ENCODE results near the gene EXT2. TPM values are rescaled to one million over a fixed set of nuclear protein-coding genes. Genes with fewer than 3 reads are reported as not detected.

Gene EXT2
- total and polyA plus RNA-seq, 2 donors = 19.3 to 20.2 TPM

- Histone ChIP-seq H3K9me3 (ENCODE audit: control insufficient read depth in 2 of 2, insufficient read depth in 1 of 2, low read length in 1 of 2) (no peaks in the 10 kb centered on the region), H3K36me3 (ENCODE audit: control insufficient read depth in 2 of 2, insufficient read depth in 2 of 2, low read length in 1 of 2) (peaks cover 0 to 2% of the 10 kb centered on the region in 2 donors), H3K27me3 (ENCODE audit: control insufficient read depth in 2 of 2, insufficient read depth in 1 of 2, low read length in 1 of 2) (no peaks in the 10 kb centered on the region), H3K4me3 (ENCODE audit: low read length in 2 of 2) (no peak overlapping the region), H3K27ac (ENCODE audit: low read depth in 1 of 2, low read length in 1 of 2) (no peak overlapping the region), H3K4me1 (ENCODE audit: control insufficient read depth in 2 of 2, insufficient read depth in 2 of 2, low read length in 2 of 2) (no peaks in the 10 kb centered on the region)
- 95% methylated on average over 6 of the region's 6 CpGs for WGBS
- no peak for DNase-seq (ENCODE audit: low read depth in 6 of 9, low spot score in 9 of 9)
Measured at GRCh38 chr11:44079376-44079775, 16.1 kb upstream of the EXT2 start.

- H3K36me3 ChIP-seq (ENCODE audit: control insufficient read depth in 2 of 2, insufficient read depth in 2 of 2, low read length in 1 of 2) = peaks cover 0 to 2% of the 10 kb centered on the region in 2 donors
- 95% methylated on average over 9 of the region's 9 CpGs for WGBS
Measured at GRCh38 chr11:44080951-44081350, 14.5 kb upstream of the EXT2 start.

GRCh38 chr11:44082645-44083044 lies 12.8 kb upstream of the EXT2 start:
- Histone ChIP-seq H3K4me3 (ENCODE audit: low read length in 2 of 2) (no peak overlapping the region), H3K36me3 (ENCODE audit: control insufficient read depth in 2 of 2, insufficient read depth in 2 of 2, low read length in 1 of 2) (peaks cover 0 to 2% of the 10 kb centered on the region in 2 donors), H3K9me3 (ENCODE audit: control insufficient read depth in 2 of 2, insufficient read depth in 1 of 2, low read length in 1 of 2) (peaks cover 0 to 3% of the 10 kb centered on the region in 2 donors), H3K27me3 (ENCODE audit: control insufficient read depth in 2 of 2, insufficient read depth in 1 of 2, low read length in 1 of 2) (no peaks in the 10 kb centered on the region), H3K27ac (ENCODE audit: low read depth in 1 of 2, low read length in 1 of 2) (no peak overlapping the region), H3K4me1 (ENCODE audit: control insufficient read depth in 2 of 2, insufficient read depth in 2 of 2, low read length in 2 of 2) (no peaks in the 10 kb centered on the region)
- WGBS = 96% methylated on average over 4 of the region's 4 CpGs
- DNase-seq (ENCODE audit: low read depth in 6 of 9, low spot score in 9 of 9) = no peak

More at GRCh38 chr11:44080951-44081350, 14.5 kb upstream of the EXT2 start:
- Histone ChIP-seq H3K27me3 (ENCODE audit: control insufficient read depth in 2 of 2, insufficient read depth in 1 of 2, low read length in 1 of 2) (no peaks in the 10 kb centered on the region), H3K4me3 (ENCODE audit: low read length in 2 of 2) (no peak overlapping the region), H3K4me1 (ENCODE audit: control insufficient read depth in 2 of 2, insufficient read depth in 2 of 2, low read length in 2 of 2) (no peaks in the 10 kb centered on the region), H3K27ac (ENCODE audit: low read depth in 1 of 2, low read length in 1 of 2) (no peak overlapping the region), H3K9me3 (ENCODE audit: control insufficient read depth in 2 of 2, insufficient read depth in 1 of 2, low read length in 1 of 2) (peaks cover 0 to 3% of the 10 kb centered on the region in 2 donors)
- no peak for DNase-seq (ENCODE audit: low read depth in 6 of 9, low spot score in 9 of 9)

- WGBS = 98% methylated on average over 10 of the region's 10 CpGs
- no peak for DNase-seq (ENCODE audit: low read depth in 6 of 9, low spot score in 9 of 9)
- H3K27me3 ChIP-seq (ENCODE audit: control insufficient read depth in 2 of 2, insufficient read depth in 1 of 2, low read length in 1 of 2) = no peaks in the 10 kb centered on the region
Measured at GRCh38 chr11:44083433-44083832, 12.0 kb upstream of the EXT2 start.

GRCh38 chr11:44083906-44084305 lies 11.6 kb upstream of the EXT2 start:
- Histone ChIP-seq H3K27ac (ENCODE audit: low read depth in 1 of 2, low read length in 1 of 2) (no peak overlapping the region), H3K4me1 (ENCODE audit: control insufficient read depth in 2 of 2, insufficient read depth in 2 of 2, low read length in 2 of 2) (no peaks in the 10 kb centered on the region), H3K27me3 (ENCODE audit: control insufficient read depth in 2 of 2, insufficient read depth in 1 of 2, low read length in 1 of 2) (no peaks in the 10 kb centered on the region), H3K36me3 (ENCODE audit: control insufficient read depth in 2 of 2, insufficient read depth in 2 of 2, low read length in 1 of 2) (peaks cover 0 to 2% of the 10 kb centered on the region in 2 donors), H3K4me3 (ENCODE audit: low read length in 2 of 2) (no peak overlapping the region), H3K9me3 (ENCODE audit: control insufficient read depth in 2 of 2, insufficient read depth in 1 of 2, low read length in 1 of 2) (peaks cover 0 to 3% of the 10 kb centered on the region in 2 donors)
- DNase-seq (ENCODE audit: low read depth in 6 of 9, low spot score in 9 of 9) = no peak
- 97% methylated on average over 5 of the region's 5 CpGs for WGBS

More at GRCh38 chr11:44083433-44083832, 12.0 kb upstream of the EXT2 start:
- Histone ChIP-seq H3K27ac (ENCODE audit: low read depth in 1 of 2, low read length in 1 of 2) (no peak overlapping the region), H3K4me1 (ENCODE audit: control insufficient read depth in 2 of 2, insufficient read depth in 2 of 2, low read length in 2 of 2) (no peaks in the 10 kb centered on the region), H3K9me3 (ENCODE audit: control insufficient read depth in 2 of 2, insufficient read depth in 1 of 2, low read length in 1 of 2) (peaks cover 0 to 3% of the 10 kb centered on the region in 2 donors), H3K36me3 (ENCODE audit: control insufficient read depth in 2 of 2, insufficient read depth in 2 of 2, low read length in 1 of 2) (peaks cover 0 to 2% of the 10 kb centered on the region in 2 donors), H3K4me3 (ENCODE audit: low read length in 2 of 2) (no peak overlapping the region)

- H3K4me3 ChIP-seq (ENCODE audit: low read length in 2 of 2) = no peak overlapping the region
- WGBS = 100% methylated on average over 1 of the region's 1 CpG
- no peaks in the 10 kb centered on the region for H3K4me1 ChIP-seq (ENCODE audit: control insufficient read depth in 2 of 2, insufficient read depth in 2 of 2, low read length in 2 of 2)
- peaks cover 0 to 2% of the 10 kb centered on the region in 2 donors for H3K36me3 ChIP-seq (ENCODE audit: control insufficient read depth in 2 of 2, insufficient read depth in 2 of 2, low read length in 1 of 2)
- peaks cover 0 to 3% of the 10 kb centered on the region in 2 donors for H3K9me3 ChIP-seq (ENCODE audit: control insufficient read depth in 2 of 2, insufficient read depth in 1 of 2, low read length in 1 of 2)
- DNase-seq (ENCODE audit: low read depth in 6 of 9, low spot score in 9 of 9) = no peak
- no peaks in the 10 kb centered on the region for H3K27me3 ChIP-seq (ENCODE audit: control insufficient read depth in 2 of 2, insufficient read depth in 1 of 2, low read length in 1 of 2)
- no peak overlapping the region for H3K27ac ChIP-seq (ENCODE audit: low read depth in 1 of 2, low read length in 1 of 2)
Measured at GRCh38 chr11:44085330-44085729, 10.1 kb upstream of the EXT2 start.

- Histone ChIP-seq H3K4me3 (ENCODE audit: low read length in 2 of 2) (no peak overlapping the region), H3K4me1 (ENCODE audit: control insufficient read depth in 2 of 2, insufficient read depth in 2 of 2, low read length in 2 of 2) (no peaks in the 10 kb centered on the region), H3K36me3 (ENCODE audit: control insufficient read depth in 2 of 2, insufficient read depth in 2 of 2, low read length in 1 of 2) (no peaks in the 10 kb centered on the region), H3K9me3 (ENCODE audit: control insufficient read depth in 2 of 2, insufficient read depth in 1 of 2, low read length in 1 of 2) (peaks cover 0 to 3% of the 10 kb centered on the region in 2 donors), H3K27ac (ENCODE audit: low read depth in 1 of 2, low read length in 1 of 2) (no peak overlapping the region), H3K27me3 (ENCODE audit: control insufficient read depth in 2 of 2, insufficient read depth in 1 of 2, low read length in 1 of 2) (no peaks in the 10 kb centered on the region)
- 27% methylated on average over 4 of the region's 4 CpGs for WGBS
- DNase-seq (ENCODE audit: low read depth in 6 of 9, low spot score in 9 of 9) = no peak
Measured at GRCh38 chr11:44088377-44088776, 7.1 kb upstream of the EXT2 start.

- no peaks in the 10 kb centered on the region for H3K27me3 ChIP-seq (ENCODE audit: control insufficient read depth in 2 of 2, insufficient read depth in 1 of 2, low read length in 1 of 2)
- no peaks in the 10 kb centered on the region for H3K4me1 ChIP-seq (ENCODE audit: control insufficient read depth in 2 of 2, insufficient read depth in 2 of 2, low read length in 2 of 2)
- DNase-seq (ENCODE audit: low read depth in 6 of 9, low spot score in 9 of 9) = no peak
- no peak overlapping the region for H3K4me3 ChIP-seq (ENCODE audit: low read length in 2 of 2)
- WGBS = 95% methylated on average over 4 of the region's 4 CpGs
- H3K27ac ChIP-seq (ENCODE audit: low read depth in 1 of 2, low read length in 1 of 2) = no peak overlapping the region
- peaks cover 0 to 3% of the 10 kb centered on the region in 2 donors for H3K9me3 ChIP-seq (ENCODE audit: control insufficient read depth in 2 of 2, insufficient read depth in 1 of 2, low read length in 1 of 2)
- no peaks in the 10 kb centered on the region for H3K36me3 ChIP-seq (ENCODE audit: control insufficient read depth in 2 of 2, insufficient read depth in 2 of 2, low read length in 1 of 2)
Measured at GRCh38 chr11:44088871-44089270, 6.6 kb upstream of the EXT2 start.

GRCh38 chr11:44090539-44090938 lies 4.9 kb upstream of the EXT2 start:
- H3K36me3 ChIP-seq (ENCODE audit: control insufficient read depth in 2 of 2, insufficient read depth in 2 of 2, low read length in 1 of 2) = no peaks in the 10 kb centered on the region
- no peak overlapping the region for H3K27ac ChIP-seq (ENCODE audit: low read depth in 1 of 2, low read length in 1 of 2)
- peaks cover 2 to 3% of the 10 kb centered on the region in 2 donors for H3K4me1 ChIP-seq (ENCODE audit: control insufficient read depth in 2 of 2, insufficient read depth in 2 of 2, low read length in 2 of 2)
- no peaks in the 10 kb centered on the region for H3K9me3 ChIP-seq (ENCODE audit: control insufficient read depth in 2 of 2, insufficient read depth in 1 of 2, low read length in 1 of 2)
- DNase-seq (ENCODE audit: low read depth in 6 of 9, low spot score in 9 of 9) = no peak
- H3K27me3 ChIP-seq (ENCODE audit: control insufficient read depth in 2 of 2, insufficient read depth in 1 of 2, low read length in 1 of 2) = no peaks in the 10 kb centered on the region
- no peak overlapping the region for H3K4me3 ChIP-seq (ENCODE audit: low read length in 2 of 2)
- 98% methylated on average over 1 of the region's 1 CpG for WGBS

Data from thymus (tissue), 11 donors.